Bronchial epithelial cell (primary cell): ENCODE results near the gene TMEM14A. TPM values are rescaled to one million over a fixed set of nuclear protein-coding genes. Genes with fewer than 3 reads are reported as not detected.
A peak's percentile ranks its signal among the peaks of the same experiment; 100 is the strongest.

ENCODE experiments used
- DNase-seq: peaks from one replicate; pipeline ENCODE4 v3.0.0-alpha.2; 2010; ENCODE audit warnings: low read depth
- FAIRE-seq: peaks from 2 replicates; lab custom pipeline; 2011; peaks lifted over from hg19 to GRCh38; lab: Jason Lieb, UNC
- H3K27me3 ChIP-seq: 2 replicates; pipeline ENCODE4 v1.5.1; 2011; ENCODE audit warnings: low read length; ENCODE audit not compliant: control insufficient read depth, insufficient read depth
- H3K36me3 ChIP-seq: 2 replicates; pipeline ENCODE4 v1.5.1; 2011; ENCODE audit warnings: low read length; ENCODE audit not compliant: control insufficient read depth, insufficient read depth
- H3K4me3 ChIP-seq: 2 replicates; pipeline ENCODE4 v1.5.1; 2011; ENCODE audit warnings: mild to moderate bottlenecking, low read depth, low read length, control low read depth
- CTCF ChIP-seq: IDR thresholded peaks from 2 replicates; pipeline ENCODE4 v1.5.1; 2011; ENCODE audit warnings: mild to moderate bottlenecking, moderate library complexity, low read length, control low read depth, inconsistent platforms; ENCODE audit not compliant: insufficient read depth, severe bottlenecking
- total RNA-seq: library from RNA; depleted of rRNA; stranded (reverse); fragments of >200 nt; gene quantifications from 2 replicates; pipeline ENCODE4 v1.2.1, GENCODE V29; 2014

The TMEM14A gene
- total RNA-seq, 1 donor from 2014 or later: 22.6 TPM

- no peak overlapping the region for H3K4me3 ChIP-seq
- no peaks in the 10 kb centered on the region for H3K27me3 ChIP-seq
- FAIRE-seq (peak; percentile 97), DNase-seq (peak; percentile 82)
- TF ChIP-seq CTCF: no peak
- H3K36me3 ChIP-seq: no peaks in the 10 kb centered on the region
Measured at GRCh38 chr6:52725143-52725534, 54.2 kb downstream of the TMEM14A start.

GRCh38 chr6:52725535-52726192 is 54.8 kb downstream of the TMEM14A start:
- DNase-seq (peak; percentile 93), FAIRE-seq (no peak)
- TF ChIP-seq CTCF: no peak
- Histone ChIP-seq H3K36me3 (no peaks in the 10 kb centered on the region), H3K4me3 (no peak overlapping the region), H3K27me3 (no peaks in the 10 kb centered on the region)

GRCh38 chr6:52726193-52726542 is 55.3 kb downstream of the TMEM14A start:
- no peak for TF ChIP-seq CTCF
- DNase-seq (no peak), FAIRE-seq (no peak)
- no peaks in the 10 kb centered on the region for H3K36me3 ChIP-seq
- H3K27me3 ChIP-seq: no peaks in the 10 kb centered on the region
- no peak overlapping the region for H3K4me3 ChIP-seq

GRCh38 chr6:52726741-52727535 is 56.0 kb downstream of the TMEM14A start:
- no peak overlapping the region for H3K4me3 ChIP-seq
- no peak for TF ChIP-seq CTCF
- no peak for FAIRE-seq
- no peaks in the 10 kb centered on the region for H3K27me3 ChIP-seq
- peak; percentile 84 for DNase-seq
- H3K36me3 ChIP-seq: no peaks in the 10 kb centered on the region

- no peak for FAIRE-seq
Measured at GRCh38 chr6:52727908-52728307, 57.0 kb downstream of the TMEM14A start.

More at GRCh38 chr6:52727908-52728307, 57.0 kb downstream of the TMEM14A start:
- H3K27me3 ChIP-seq: no peaks in the 10 kb centered on the region
- H3K36me3 ChIP-seq: no peaks in the 10 kb centered on the region
- H3K4me3 ChIP-seq: no peak overlapping the region
- TF ChIP-seq CTCF: no peak
- DNase-seq: no peak
